ENCODE data around the gene ZFAND6.

Gene ZFAND6

DNA sequence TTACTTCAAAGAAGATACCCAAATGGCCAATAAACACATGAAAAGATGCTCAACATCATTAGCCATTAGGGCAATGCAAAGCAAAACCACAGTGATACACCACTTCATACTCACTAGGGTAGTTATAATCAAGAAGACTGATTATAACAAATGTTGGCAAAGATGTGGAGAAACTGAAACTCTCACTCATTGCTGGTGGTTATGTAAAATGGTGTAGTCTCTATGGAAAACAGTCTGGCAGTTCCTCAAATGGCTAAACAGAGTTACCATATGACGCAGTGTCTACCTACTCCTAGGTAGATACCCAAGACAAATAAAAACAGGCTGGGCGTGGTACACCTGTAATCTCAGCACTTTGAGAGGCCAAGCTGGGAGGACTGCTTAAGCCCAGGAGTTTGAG is 3.5 kb upstream of the ZFAND6 start:
- no peak for TF ChIP-seq CTCF (IDR thresholded peaks at IDR 0.05; ENCODE audit: low read depth, low read length, missing control alignments)
- DNase-seq (ENCODE audit: low read depth) = no peak
- in situ Hi-C loops (cut with HindIII; ENCODE audit: low sequenced_read_pairs) = no loop called here
- H3K4me3 ChIP-seq (ENCODE audit: low read depth, low read length) = no peak overlapping the region

DNA sequence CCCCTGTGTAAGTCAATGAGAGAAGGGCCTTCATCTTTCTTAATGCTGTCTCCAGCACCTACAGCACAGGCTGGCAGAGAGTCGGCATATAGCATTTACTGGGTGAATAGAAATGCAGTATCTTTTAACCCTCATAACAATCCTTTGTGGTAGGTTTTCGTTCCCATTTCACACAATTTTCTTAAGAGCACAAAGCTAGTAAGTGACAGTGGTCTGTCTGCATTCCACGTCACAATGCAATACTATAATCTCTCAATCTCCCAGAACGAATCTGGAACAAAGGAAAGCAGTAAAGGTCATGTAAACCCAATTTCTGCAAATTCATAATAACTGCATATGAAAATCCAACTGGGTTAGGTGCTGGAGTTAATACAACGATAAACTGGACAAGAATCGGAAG is 1.4 kb upstream of the ZFAND6 start:
- no peak for DNase-seq (ENCODE audit: low read depth)
- in situ Hi-C loops (cut with HindIII; ENCODE audit: low sequenced_read_pairs) = no loop called here
- no peak for TF ChIP-seq CTCF (IDR thresholded peaks at IDR 0.05; ENCODE audit: low read depth, low read length, missing control alignments)

GRCh38 chr15:80059786-80060355 is 395 bp downstream of the ZFAND6 start:
- no peak for DNase-seq (ENCODE audit: low read depth)
- TF ChIP-seq CTCF (IDR thresholded peaks at IDR 0.05; ENCODE audit: low read depth, low read length, missing control alignments) = no peak
- peak overlapping the region; percentile 77 for H3K4me3 ChIP-seq (ENCODE audit: low read depth, low read length)
- in situ Hi-C loops (cut with HindIII; ENCODE audit: low sequenced_read_pairs) = no loop called here

More for the DNA sequence above, 1.4 kb upstream of the ZFAND6 start:
- no peak overlapping the region for H3K4me3 ChIP-seq (ENCODE audit: low read depth, low read length)

DNA sequence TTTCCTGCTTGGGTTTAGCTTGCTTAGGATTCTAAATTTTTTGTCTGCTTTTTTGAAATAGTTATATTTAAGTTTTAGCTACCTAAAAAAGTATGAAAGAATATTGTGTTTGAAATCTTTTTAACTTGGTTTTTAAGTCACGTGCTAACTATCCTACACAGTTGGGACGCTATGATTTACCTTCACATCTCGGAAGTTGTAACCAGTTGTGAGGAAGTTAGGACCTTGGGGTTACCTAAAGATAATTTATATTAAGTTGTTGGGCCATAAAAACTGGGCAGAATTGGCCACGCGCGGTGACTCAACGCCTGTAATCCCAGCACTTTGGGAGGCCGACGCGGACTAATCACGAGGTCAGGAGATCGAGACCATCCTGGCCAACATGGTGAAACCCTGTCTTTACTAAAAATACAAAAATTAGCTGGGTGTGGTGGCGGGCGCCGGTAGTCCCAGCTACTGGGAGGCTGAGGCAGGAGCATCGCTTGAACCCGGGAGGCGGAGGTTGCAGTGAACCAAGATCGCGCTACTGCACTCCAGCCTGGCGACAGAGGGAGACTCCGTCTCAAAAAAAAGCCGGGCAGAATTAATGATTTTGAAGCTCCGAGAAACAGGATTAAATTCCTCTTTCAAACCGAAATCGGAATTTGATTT is 1.0 kb downstream of the ZFAND6 start:
- in situ Hi-C loops (cut with HindIII; ENCODE audit: low sequenced_read_pairs) = no loop called here
- H3K4me3 ChIP-seq (ENCODE audit: low read depth, low read length) = peak overlapping the region; percentile 77
- TF ChIP-seq CTCF (IDR thresholded peaks at IDR 0.05; ENCODE audit: low read depth, low read length, missing control alignments) = peak; percentile 28
- no peak for DNase-seq (ENCODE audit: low read depth)

DNA sequence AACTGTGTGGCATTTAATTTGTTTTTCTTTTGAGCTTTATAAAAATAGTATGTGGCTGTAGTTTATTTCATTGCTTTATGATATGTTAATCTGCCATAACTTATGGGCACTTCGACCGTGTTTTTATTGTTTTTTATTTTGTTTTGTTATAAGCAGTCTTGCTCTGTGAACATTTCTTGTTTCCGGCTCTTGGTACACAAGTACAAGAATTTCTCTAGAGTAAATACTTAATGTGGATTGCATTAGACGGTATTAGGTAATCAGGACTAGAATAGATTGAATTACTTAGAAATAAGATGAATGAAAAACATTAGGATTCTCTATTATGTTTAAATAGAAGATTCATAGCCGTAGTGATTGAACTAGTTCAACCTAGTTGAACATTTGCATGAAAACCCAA is 2.1 kb downstream of the ZFAND6 start:
- TF ChIP-seq CTCF (IDR thresholded peaks at IDR 0.05; ENCODE audit: low read depth, low read length, missing control alignments) = no peak
- DNase-seq (ENCODE audit: low read depth) = no peak
- in situ Hi-C loops (cut with HindIII; ENCODE audit: low sequenced_read_pairs) = no loop called here
- peak overlapping the region; percentile 77 for H3K4me3 ChIP-seq (ENCODE audit: low read depth, low read length)

DNA sequence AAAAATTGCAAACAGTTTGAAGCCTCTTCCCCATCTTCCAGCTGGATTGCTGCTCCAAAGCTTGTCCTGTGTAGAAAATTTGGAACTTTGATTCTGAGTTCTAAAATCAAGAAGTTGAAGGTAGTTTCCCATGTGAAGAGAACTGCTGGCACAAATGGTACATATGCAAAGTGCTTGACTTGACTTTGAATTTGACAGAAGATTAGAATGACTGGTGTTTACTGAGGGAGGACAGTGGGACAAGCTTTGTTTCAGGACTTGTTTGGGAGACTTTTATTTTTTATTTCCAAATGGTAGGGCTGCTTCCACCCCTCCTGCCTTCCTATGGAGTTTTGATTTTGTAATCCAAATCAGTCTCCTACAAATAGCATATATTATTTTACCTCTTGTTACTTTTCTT is 7.4 kb downstream of the ZFAND6 start:
- no peak overlapping the region for H3K4me3 ChIP-seq (ENCODE audit: low read depth, low read length)
- in situ Hi-C loops (cut with HindIII; ENCODE audit: low sequenced_read_pairs) = no loop called here
- TF ChIP-seq CTCF (IDR thresholded peaks at IDR 0.05; ENCODE audit: low read depth, low read length, missing control alignments) = no peak
- DNase-seq (ENCODE audit: low read depth) = no peak

Data from astrocyte of the cerebellum (primary cell).